ENCODE data around the gene STIMATE.

STIMATE gene

DNA sequence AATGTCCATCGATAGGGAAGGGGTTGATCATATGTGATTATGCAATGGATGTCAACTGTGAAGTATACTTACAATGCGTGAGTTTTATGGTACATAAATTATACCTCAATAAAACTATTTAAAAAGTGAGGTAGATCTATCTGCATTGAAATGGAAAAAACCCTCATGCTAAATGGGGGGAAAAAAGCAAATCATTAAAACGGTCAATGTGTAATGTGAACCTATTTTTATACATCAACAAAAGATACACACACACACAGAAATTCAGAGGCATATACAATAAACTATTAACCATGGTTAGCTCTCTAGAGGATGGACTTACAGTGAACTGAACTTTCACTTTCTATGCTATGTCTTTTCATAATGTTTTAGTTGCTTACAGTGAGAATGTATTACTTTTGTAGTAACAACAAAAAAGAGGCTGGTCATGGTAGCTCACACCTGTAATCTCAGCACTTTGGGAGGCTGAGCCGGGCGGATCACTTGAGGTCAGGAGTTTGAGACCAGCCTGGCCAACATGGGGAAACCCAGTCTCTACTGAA lies 23.1 kb downstream of the STIMATE start:
- Histone ChIP-seq H3K27me3 (ENCODE audit: insufficient read depth, low read length) (no peaks in the 10 kb centered on the region), H3K9me3 (ENCODE audit: low read length) (peaks cover 3% of the 10 kb centered on the region), H2AFZ (ENCODE audit: low read depth, low read length) (no peak overlapping the region), H3K36me3 (ENCODE audit: insufficient read depth, low read length) (no peaks in the 10 kb centered on the region), H3K4me3 (ENCODE audit: low read length) (no peak overlapping the region), H3K4me1 (ENCODE audit: insufficient read depth, low read length) (no peaks in the 10 kb centered on the region)

DNA sequence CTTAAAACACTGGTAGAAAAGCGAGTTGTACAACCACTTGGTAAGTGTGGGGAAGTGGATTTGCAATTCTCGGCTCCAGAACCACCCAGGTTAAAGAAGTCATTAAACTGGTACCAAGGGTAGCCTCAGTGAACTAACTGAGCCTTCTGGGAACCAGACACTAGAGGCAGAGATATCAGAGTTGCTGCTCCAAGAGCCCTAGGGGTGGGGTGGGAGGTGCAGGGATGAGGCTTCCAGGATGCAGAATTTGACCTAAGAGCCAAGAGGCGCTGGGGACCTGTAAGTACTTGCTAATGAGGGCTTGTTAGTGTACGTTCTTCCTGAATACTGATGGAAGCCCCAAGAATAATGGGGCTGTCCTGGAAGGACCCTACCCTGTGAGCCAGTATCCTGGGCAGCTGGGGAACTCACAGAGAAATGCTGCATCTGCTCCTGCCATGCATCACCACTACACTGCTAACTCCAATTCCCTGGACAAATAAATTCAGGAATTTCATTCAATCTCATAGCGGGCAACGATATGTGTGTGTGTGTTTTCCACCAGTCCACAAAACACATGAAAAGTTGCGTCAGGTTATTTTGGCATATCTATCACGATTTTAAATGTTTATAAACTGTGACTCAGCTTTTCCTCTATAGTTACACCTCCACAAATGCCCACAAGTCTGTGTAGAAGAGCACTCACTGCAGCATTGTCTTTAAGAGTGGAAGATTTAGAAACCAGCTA lies 23.8 kb downstream of the STIMATE start:
- peaks cover 3% of the 10 kb centered on the region for H3K9me3 ChIP-seq (ENCODE audit: low read length)
- H2AFZ ChIP-seq (ENCODE audit: low read depth, low read length): no peak overlapping the region
- H3K27me3 ChIP-seq (ENCODE audit: insufficient read depth, low read length): no peaks in the 10 kb centered on the region
- H3K36me3 ChIP-seq (ENCODE audit: insufficient read depth, low read length): no peaks in the 10 kb centered on the region
- H3K4me1 ChIP-seq (ENCODE audit: insufficient read depth, low read length): no peaks in the 10 kb centered on the region
- no peak overlapping the region for H3K4me3 ChIP-seq (ENCODE audit: low read length)

GRCh38 chr3:52872245-52872644 lies 25.1 kb downstream of the STIMATE start:
- Histone ChIP-seq H2AFZ (ENCODE audit: low read depth, low read length) (no peak overlapping the region), H3K36me3 (ENCODE audit: insufficient read depth, low read length) (no peaks in the 10 kb centered on the region), H3K27me3 (ENCODE audit: insufficient read depth, low read length) (no peaks in the 10 kb centered on the region), H3K4me1 (ENCODE audit: insufficient read depth, low read length) (no peaks in the 10 kb centered on the region), H3K4me3 (ENCODE audit: low read length) (no peak overlapping the region), H3K9me3 (ENCODE audit: low read length) (no peaks in the 10 kb centered on the region)

DNA sequence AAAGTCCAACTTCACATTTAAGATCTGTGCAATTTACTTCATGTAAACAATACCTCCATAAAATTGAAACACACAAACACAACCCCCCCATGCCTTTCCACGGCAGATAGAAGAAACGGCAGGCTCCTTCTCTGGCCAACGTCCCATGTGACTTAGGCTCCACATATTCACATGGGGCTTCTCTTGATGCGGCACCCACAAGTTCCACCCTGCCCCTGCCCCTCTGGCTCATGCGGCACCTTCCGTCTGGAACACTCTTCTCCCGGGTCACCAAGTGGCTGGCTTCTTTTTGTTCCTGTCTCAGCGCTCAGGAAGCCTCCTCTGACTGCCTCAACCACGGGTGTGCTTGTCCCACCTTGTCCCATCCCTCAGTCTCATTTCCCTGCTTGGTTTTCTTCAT lies 25.6 kb downstream of the STIMATE start:
- H2AFZ ChIP-seq (ENCODE audit: low read depth, low read length): no peak overlapping the region
- H3K36me3 ChIP-seq (ENCODE audit: insufficient read depth, low read length): no peaks in the 10 kb centered on the region
- no peak overlapping the region for H3K4me3 ChIP-seq (ENCODE audit: low read length)
- no peaks in the 10 kb centered on the region for H3K4me1 ChIP-seq (ENCODE audit: insufficient read depth, low read length)
- no peaks in the 10 kb centered on the region for H3K9me3 ChIP-seq (ENCODE audit: low read length)
- no peaks in the 10 kb centered on the region for H3K27me3 ChIP-seq (ENCODE audit: insufficient read depth, low read length)

GRCh38 chr3:52870471-52870870 lies 26.9 kb downstream of the STIMATE start:
- Histone ChIP-seq H3K36me3 (ENCODE audit: insufficient read depth, low read length) (no peaks in the 10 kb centered on the region), H3K9me3 (ENCODE audit: low read length) (peaks cover 7% of the 10 kb centered on the region), H3K27me3 (ENCODE audit: insufficient read depth, low read length) (no peaks in the 10 kb centered on the region), H3K4me3 (ENCODE audit: low read length) (no peak overlapping the region), H3K4me1 (ENCODE audit: insufficient read depth, low read length) (no peaks in the 10 kb centered on the region), H2AFZ (ENCODE audit: low read depth, low read length) (no peak overlapping the region)

DNA sequence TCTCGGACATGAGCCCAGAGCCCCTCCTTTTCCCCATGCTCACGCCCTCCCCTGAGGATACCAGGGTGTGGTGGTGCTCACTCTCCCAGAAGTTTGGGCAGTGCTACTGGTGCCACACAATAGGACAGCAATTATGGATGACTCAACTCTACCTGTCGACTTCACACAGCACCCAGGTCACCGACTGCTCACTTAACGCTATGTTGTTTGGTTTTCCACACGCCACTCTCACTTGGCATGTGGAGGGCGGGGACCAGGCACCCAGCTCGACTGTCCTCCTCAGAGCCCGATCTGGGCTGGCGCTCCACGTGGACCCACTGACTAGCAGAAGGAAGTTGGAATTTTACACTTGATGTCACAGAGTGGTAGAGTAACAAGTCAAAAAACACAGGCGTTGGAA lies 30.9 kb downstream of the STIMATE start:
- Histone ChIP-seq H3K27me3 (ENCODE audit: insufficient read depth, low read length) (no peaks in the 10 kb centered on the region), H2AFZ (ENCODE audit: low read depth, low read length) (no peak overlapping the region), H3K36me3 (ENCODE audit: insufficient read depth, low read length) (no peaks in the 10 kb centered on the region), H3K4me3 (ENCODE audit: low read length) (no peak overlapping the region), H3K4me1 (ENCODE audit: insufficient read depth, low read length) (no peaks in the 10 kb centered on the region), H3K9me3 (ENCODE audit: low read length) (peaks cover 10% of the 10 kb centered on the region)

DNA sequence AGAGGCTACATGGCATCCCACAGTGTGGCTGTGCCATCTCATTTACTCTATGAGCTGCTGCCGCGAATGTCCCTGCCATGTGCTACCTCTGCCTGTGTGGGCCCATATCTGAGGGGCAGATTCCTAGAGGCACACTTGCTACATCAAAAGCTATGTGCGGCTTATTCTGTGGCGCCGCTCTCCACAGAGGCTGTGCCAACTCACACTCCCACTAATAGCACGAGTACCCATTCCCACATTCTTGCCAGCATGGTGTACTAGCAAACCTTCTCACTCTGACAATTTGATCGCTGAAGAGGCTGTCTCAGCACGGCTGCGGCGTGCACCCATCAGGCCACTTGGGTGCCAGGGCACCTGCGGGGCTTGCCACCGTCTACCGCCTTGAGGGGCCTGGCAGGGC lies 31.4 kb downstream of the STIMATE start:
- H3K9me3 ChIP-seq (ENCODE audit: low read length): peaks cover 10% of the 10 kb centered on the region
- no peak overlapping the region for H3K4me3 ChIP-seq (ENCODE audit: low read length)
- no peaks in the 10 kb centered on the region for H3K27me3 ChIP-seq (ENCODE audit: insufficient read depth, low read length)
- H3K4me1 ChIP-seq (ENCODE audit: insufficient read depth, low read length): no peaks in the 10 kb centered on the region
- H2AFZ ChIP-seq (ENCODE audit: low read depth, low read length): no peak overlapping the region
- no peaks in the 10 kb centered on the region for H3K36me3 ChIP-seq (ENCODE audit: insufficient read depth, low read length)

- H3K27me3 ChIP-seq (ENCODE audit: insufficient read depth, low read length): no peaks in the 10 kb centered on the region
- H3K36me3 ChIP-seq (ENCODE audit: insufficient read depth, low read length): no peaks in the 10 kb centered on the region
- no peak overlapping the region for H2AFZ ChIP-seq (ENCODE audit: low read depth, low read length)
- H3K4me1 ChIP-seq (ENCODE audit: insufficient read depth, low read length): no peaks in the 10 kb centered on the region
- no peak overlapping the region for H3K4me3 ChIP-seq (ENCODE audit: low read length)
- H3K9me3 ChIP-seq (ENCODE audit: low read length): peaks cover 2% of the 10 kb centered on the region
These were observed 37.0 kb downstream of the STIMATE start for GRCh38 chr3:52860424-52860768.

- Histone ChIP-seq H3K4me1 (ENCODE audit: insufficient read depth, low read length) (no peaks in the 10 kb centered on the region), H3K9me3 (ENCODE audit: low read length) (peaks cover 2% of the 10 kb centered on the region), H3K27me3 (ENCODE audit: insufficient read depth, low read length) (no peaks in the 10 kb centered on the region), H3K4me3 (ENCODE audit: low read length) (no peak overlapping the region), H3K36me3 (ENCODE audit: insufficient read depth, low read length) (no peaks in the 10 kb centered on the region), H2AFZ (ENCODE audit: low read depth, low read length) (no peak overlapping the region)
These were observed 37.5 kb downstream of the STIMATE start for GRCh38 chr3:52859686-52860423.

- H3K36me3 ChIP-seq (ENCODE audit: insufficient read depth, low read length): no peaks in the 10 kb centered on the region
- no peak overlapping the region for H2AFZ ChIP-seq (ENCODE audit: low read depth, low read length)
- H3K4me3 ChIP-seq (ENCODE audit: low read length): no peak overlapping the region
- no peaks in the 10 kb centered on the region for H3K27me3 ChIP-seq (ENCODE audit: insufficient read depth, low read length)
- peaks cover 4% of the 10 kb centered on the region for H3K4me1 ChIP-seq (ENCODE audit: insufficient read depth, low read length)
- no peaks in the 10 kb centered on the region for H3K9me3 ChIP-seq (ENCODE audit: low read length)
These were observed 39.5 kb downstream of the STIMATE start for GRCh38 chr3:52857864-52858263.

- no peak overlapping the region for H2AFZ ChIP-seq (ENCODE audit: low read depth, low read length)
- no peaks in the 10 kb centered on the region for H3K9me3 ChIP-seq (ENCODE audit: low read length)
- peaks cover 4% of the 10 kb centered on the region for H3K4me1 ChIP-seq (ENCODE audit: insufficient read depth, low read length)
- no peaks in the 10 kb centered on the region for H3K27me3 ChIP-seq (ENCODE audit: insufficient read depth, low read length)
- peaks cover 2% of the 10 kb centered on the region for H3K36me3 ChIP-seq (ENCODE audit: insufficient read depth, low read length)
- no peak overlapping the region for H3K4me3 ChIP-seq (ENCODE audit: low read length)
These were observed 40.2 kb downstream of the STIMATE start for GRCh38 chr3:52857133-52857532.

DNA sequence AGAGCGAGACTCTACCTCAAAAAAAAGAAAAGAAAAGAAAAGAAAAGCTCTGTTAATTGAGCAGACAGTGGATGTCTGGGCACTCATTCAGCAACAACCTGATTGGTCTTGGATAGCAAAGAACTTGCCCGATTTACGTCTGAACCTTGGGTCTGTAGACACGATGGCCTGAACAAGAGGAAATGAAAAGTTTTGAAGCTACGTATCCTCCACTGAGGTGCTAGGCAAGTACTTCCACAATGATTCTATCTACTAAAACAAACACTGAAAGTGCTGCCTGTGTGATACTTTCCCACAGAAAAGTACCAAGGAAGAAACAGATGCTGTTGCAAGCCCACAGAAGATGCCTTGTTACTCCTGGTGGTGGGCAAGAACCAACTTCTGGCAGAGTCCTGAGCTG lies 40.7 kb downstream of the STIMATE start:
- no peak overlapping the region for H2AFZ ChIP-seq (ENCODE audit: low read depth, low read length)
- no peaks in the 10 kb centered on the region for H3K9me3 ChIP-seq (ENCODE audit: low read length)
- peaks cover 6% of the 10 kb centered on the region for H3K36me3 ChIP-seq (ENCODE audit: insufficient read depth, low read length)

DNA sequence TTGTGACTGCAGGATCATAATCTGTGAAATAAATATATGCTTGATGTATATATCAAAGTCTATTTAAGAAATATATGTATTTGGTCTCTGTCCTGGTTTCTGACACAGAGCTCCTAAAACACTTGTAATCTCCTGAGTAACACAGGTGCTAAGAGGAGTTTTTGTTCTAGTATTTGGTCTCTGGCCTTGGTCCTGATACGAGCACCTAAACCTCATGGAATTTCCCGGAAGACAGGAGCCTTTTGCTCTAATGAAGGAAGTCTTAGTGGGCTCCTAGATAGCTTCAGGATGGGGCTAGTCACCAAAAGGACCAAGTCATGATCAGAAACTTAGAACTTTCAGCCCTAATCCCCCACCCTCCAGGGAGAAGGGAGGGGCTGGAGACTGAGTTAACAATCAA lies 43.3 kb downstream of the STIMATE start:
- no peaks in the 10 kb centered on the region for H3K27me3 ChIP-seq (ENCODE audit: insufficient read depth, low read length)

More for the DNA sequence above, 40.7 kb downstream of the STIMATE start:
- peaks cover 7% of the 10 kb centered on the region for H3K4me1 ChIP-seq (ENCODE audit: insufficient read depth, low read length)
- H3K4me3 ChIP-seq (ENCODE audit: low read length): no peak overlapping the region
- H3K27me3 ChIP-seq (ENCODE audit: insufficient read depth, low read length): no peaks in the 10 kb centered on the region

More for the DNA sequence above, 43.3 kb downstream of the STIMATE start:
- H3K36me3 ChIP-seq (ENCODE audit: insufficient read depth, low read length): peaks cover 12% of the 10 kb centered on the region
- H3K4me3 ChIP-seq (ENCODE audit: low read length): no peak overlapping the region
- H2AFZ ChIP-seq (ENCODE audit: low read depth, low read length): no peak overlapping the region
- H3K4me1 ChIP-seq (ENCODE audit: insufficient read depth, low read length): peaks cover 7% of the 10 kb centered on the region
- no peaks in the 10 kb centered on the region for H3K9me3 ChIP-seq (ENCODE audit: low read length)
